SK-N-SH (cell line): Measurements from ENCODE around the gene RMC1.

Experiments used
- EP300 ChIP-seq, 2 experiments: IDR thresholded peaks; 2 replicates each; pipeline versions ENCODE4 v1.4.0 to v1.6.1; 2012; ENCODE audit warnings: borderline replicate concordance in 1 of 2, low read depth in 1 of 2, low read length in 1 of 2
- EZH2phosphoT487 ChIP-seq: fragments of 200-600 bp; sonication (generic); IDR thresholded peaks from 2 replicates; pipeline ENCODE4 v1.6.1; 2017; ENCODE audit warnings: low read depth, mixed run types, mild to moderate bottlenecking, antibody characterized with exemption, moderate library complexity, borderline replicate concordance
- MAX ChIP-seq: IDR thresholded peaks from 2 replicates; pipeline ENCODE4 v1.4.0; 2012; ENCODE audit warnings: low read depth
- MXI1 ChIP-seq: IDR thresholded peaks from 2 replicates; pipeline ENCODE4 v1.6.1; 2012; ENCODE audit warnings: mild to moderate bottlenecking, low read depth, low read length, improper control_type of control experiment
- NFIC ChIP-seq: IDR thresholded peaks from 2 replicates; pipeline ENCODE4 v1.4.0; 2012; ENCODE audit warnings: borderline replicate concordance
- NRF1 ChIP-seq: IDR thresholded peaks from 2 replicates; pipeline ENCODE4 v1.6.1; 2012; ENCODE audit warnings: low read depth, mild to moderate bottlenecking, low read length
- RAD21 ChIP-seq: IDR thresholded peaks from 2 replicates; pipeline ENCODE4 v1.6.1; 2012; ENCODE audit warnings: mild to moderate bottlenecking, low read length
- RXRA ChIP-seq: IDR thresholded peaks from 2 replicates; pipeline ENCODE4 v1.4.0; 2012; ENCODE audit warnings: low read depth, mild to moderate bottlenecking, borderline replicate concordance
- USF2 ChIP-seq: fragments of 150-350 bp; IDR thresholded peaks from 2 replicates; pipeline ENCODE4 v1.6.1; 2017; ENCODE audit warnings: antibody characterized with exemption, low read length, low read depth, borderline replicate concordance
- YY1 ChIP-seq: IDR thresholded peaks from 2 replicates; pipeline ENCODE4 v1.4.0; 2012; ENCODE audit warnings: low read depth, mild to moderate bottlenecking
- TF ChIP-seq, protein P1 (sequence below): fragments of 200-600 bp; sonication (generic); IDR thresholded peaks from 2 replicates; pipeline ENCODE4 v1.6.1; 2017; ENCODE audit warnings: antibody characterized with exemption, mild to moderate bottlenecking, moderate library complexity
- TF ChIP-seq, protein P2 (sequence below): IDR thresholded peaks from 2 replicates; pipeline ENCODE4 v1.6.1; 2012; ENCODE audit warnings: mild to moderate bottlenecking, low read depth, low read length, moderate library complexity

GRCh38 chr18:23580677-23581367, 77.5 kb downstream of the RMC1 start:
- no peak for TF ChIP-seq RAD21
- TF ChIP-seq MAX: no peak
- TF ChIP-seq, protein P1, sequence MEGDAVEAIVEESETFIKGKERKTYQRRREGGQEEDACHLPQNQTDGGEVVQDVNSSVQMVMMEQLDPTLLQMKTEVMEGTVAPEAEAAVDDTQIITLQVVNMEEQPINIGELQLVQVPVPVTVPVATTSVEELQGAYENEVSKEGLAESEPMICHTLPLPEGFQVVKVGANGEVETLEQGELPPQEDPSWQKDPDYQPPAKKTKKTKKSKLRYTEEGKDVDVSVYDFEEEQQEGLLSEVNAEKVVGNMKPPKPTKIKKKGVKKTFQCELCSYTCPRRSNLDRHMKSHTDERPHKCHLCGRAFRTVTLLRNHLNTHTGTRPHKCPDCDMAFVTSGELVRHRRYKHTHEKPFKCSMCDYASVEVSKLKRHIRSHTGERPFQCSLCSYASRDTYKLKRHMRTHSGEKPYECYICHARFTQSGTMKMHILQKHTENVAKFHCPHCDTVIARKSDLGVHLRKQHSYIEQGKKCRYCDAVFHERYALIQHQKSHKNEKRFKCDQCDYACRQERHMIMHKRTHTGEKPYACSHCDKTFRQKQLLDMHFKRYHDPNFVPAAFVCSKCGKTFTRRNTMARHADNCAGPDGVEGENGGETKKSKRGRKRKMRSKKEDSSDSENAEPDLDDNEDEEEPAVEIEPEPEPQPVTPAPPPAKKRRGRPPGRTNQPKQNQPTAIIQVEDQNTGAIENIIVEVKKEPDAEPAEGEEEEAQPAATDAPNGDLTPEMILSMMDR: no peak
- TF ChIP-seq YY1: no peak
- no peak for TF ChIP-seq MXI1
- TF ChIP-seq EP300 (IDR thresholded peaks at IDR 0.05; ENCODE audit: borderline replicate concordance in 1 of 2, low read depth in 1 of 2, low read length in 1 of 2): no peak
- TF ChIP-seq EZH2phosphoT487: no peak
- no peak for TF ChIP-seq USF2
- no peak for TF ChIP-seq NFIC
- TF ChIP-seq NRF1: no peak
- TF ChIP-seq RXRA: no peak
- TF ChIP-seq, protein P2, sequence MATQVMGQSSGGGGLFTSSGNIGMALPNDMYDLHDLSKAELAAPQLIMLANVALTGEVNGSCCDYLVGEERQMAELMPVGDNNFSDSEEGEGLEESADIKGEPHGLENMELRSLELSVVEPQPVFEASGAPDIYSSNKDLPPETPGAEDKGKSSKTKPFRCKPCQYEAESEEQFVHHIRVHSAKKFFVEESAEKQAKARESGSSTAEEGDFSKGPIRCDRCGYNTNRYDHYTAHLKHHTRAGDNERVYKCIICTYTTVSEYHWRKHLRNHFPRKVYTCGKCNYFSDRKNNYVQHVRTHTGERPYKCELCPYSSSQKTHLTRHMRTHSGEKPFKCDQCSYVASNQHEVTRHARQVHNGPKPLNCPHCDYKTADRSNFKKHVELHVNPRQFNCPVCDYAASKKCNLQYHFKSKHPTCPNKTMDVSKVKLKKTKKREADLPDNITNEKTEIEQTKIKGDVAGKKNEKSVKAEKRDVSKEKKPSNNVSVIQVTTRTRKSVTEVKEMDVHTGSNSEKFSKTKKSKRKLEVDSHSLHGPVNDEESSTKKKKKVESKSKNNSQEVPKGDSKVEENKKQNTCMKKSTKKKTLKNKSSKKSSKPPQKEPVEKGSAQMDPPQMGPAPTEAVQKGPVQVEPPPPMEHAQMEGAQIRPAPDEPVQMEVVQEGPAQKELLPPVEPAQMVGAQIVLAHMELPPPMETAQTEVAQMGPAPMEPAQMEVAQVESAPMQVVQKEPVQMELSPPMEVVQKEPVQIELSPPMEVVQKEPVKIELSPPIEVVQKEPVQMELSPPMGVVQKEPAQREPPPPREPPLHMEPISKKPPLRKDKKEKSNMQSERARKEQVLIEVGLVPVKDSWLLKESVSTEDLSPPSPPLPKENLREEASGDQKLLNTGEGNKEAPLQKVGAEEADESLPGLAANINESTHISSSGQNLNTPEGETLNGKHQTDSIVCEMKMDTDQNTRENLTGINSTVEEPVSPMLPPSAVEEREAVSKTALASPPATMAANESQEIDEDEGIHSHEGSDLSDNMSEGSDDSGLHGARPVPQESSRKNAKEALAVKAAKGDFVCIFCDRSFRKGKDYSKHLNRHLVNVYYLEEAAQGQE: no peak
